GM08714 (cell line): ENCODE results near the gene TRIM43B.
"Not testable (repeated sequence)": the region's sequence is repeated elsewhere in the genome, so short reads cannot be mapped to it uniquely, and the experiment has no call there.

Experiments
- H3K4me3 ChIP-seq: fragments of 200-500 bp; sonication (Bioruptor generic); 2 replicates; pipeline ENCODE4 v1.5.1; 2014; ENCODE audit warnings: mild to moderate bottlenecking, low read length, inconsistent platforms
- ZNF274 ChIP-seq: IDR thresholded peaks from 2 replicates; pipeline ENCODE4 v1.6.1; 2012; ENCODE audit warnings: mild to moderate bottlenecking, low read depth, low read length

Gene TRIM43B

DNA sequence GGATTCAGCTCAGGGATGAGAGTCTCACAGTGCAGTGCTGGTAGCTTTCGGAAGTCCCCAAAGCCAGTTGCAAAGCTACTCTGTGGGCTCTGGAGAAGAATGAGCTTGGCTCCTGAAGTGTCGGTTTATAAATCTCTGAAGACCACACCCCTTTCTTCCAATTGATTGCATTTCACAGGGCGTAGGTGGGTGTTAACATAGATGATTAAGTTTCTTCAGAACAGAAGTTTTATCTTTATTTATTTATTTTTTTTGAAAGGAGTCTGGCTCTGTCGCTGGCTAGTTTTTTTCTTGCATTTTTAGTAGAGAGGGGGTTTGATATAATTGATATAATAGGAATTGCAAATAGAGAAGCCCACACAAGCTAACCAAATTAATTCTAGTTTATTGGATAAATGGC, at the start of gene TRIM43B:
Gene TRIM43B, minus strand, starts transcription at position 101 of the 400 bp plus-strand sequence. CDS start 2,040 bp downstream, outside the sequence.
- not testable (repeated sequence) for H3K4me3 ChIP-seq

DNA sequence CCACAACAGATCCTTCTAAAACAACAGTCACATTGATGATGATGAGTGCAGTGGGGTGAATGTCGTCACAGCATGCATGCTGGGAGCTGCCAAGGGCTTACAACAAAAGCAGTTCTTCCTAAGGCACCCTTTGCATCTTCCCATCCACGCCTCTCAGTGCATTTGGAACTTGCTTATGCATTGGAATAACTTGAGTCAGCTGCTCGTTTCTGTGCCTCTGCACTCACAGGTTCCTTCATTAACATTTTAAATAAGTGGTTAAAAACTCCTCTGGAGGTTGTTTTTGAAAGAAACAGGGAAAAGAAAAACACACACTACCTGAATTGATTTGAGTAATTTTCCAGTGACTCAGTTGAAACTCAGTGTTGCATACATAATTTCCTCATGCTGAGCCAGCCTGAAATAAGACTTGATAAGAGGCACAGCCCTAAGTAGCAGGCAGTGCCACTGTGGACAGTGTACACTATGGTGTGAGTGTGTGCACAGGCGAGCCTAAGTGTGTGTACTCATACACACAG, 46.8 kb upstream of the TRIM43B start:
- no peak overlapping the region for H3K4me3 ChIP-seq

DNA sequence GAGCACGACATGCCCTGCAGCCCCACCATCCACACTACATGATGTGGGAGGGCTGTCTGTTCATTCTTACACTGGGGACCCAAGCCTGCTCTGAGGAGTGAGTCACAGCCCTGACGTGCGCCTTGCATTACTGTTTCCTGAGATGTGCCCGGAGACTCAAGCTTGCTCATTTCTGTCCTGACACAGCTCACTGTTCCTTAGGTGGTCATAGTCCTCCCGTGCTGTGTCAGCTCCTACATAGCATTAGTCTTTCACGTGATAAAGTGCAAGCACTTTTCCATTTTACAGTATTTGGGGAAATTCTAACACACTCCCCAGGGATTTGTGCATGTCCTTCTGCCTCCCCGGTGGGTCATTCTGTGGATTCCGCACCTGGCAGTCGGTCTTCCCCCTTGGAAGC, 46.2 kb upstream of the TRIM43B start:
- H3K4me3 ChIP-seq = no peak overlapping the region

More for the DNA sequence above, 46.8 kb upstream of the TRIM43B start:
- no peak for TF ChIP-seq ZNF274

DNA sequence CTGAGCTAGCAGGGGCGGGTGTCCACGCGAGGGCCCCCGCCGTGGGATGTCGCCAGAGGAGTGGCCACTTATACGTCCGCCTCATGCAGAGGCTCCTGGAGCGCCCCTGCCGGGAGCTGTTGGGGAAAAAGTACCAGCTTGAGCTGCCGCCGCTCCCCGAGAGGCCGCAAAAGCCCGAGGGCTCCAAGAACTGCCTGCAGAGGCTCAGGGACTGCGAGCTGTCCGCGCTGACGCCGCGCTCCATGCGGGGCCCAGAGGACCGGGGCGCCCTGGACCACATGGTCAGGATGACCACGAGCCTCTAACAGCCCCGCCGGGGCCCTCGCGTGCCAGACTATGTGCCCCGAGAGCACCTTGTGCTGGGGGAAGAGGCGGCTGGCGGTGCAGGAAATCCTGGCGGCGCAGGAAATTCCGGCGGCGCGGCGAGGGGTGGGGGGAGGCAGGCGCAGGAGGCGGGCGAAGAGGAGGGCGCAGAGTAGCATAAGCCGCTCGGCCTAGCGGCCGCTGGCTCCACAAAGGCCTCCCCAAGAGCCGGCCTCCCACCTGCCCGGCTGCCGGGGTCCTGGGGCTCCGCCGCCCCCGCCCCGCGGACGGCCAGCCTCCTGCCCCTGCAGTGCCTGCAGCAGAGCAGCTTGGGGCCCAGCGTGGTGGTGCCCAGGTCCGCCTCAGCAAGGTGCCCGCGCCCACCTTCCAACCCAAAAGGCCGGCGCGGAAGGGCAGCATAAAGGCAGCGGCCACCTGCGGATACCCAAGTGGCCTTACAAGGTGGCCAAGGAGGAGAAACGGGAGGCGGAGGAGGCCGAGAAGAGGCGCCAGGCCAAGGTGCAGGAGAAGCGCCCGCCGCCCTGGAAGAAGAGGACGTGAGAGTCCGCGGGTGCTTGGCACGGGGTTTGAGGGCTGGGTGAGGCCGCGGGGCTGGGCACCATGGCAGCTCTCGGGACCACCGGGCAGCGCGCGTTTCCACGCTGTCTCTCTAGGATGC, 42.1 kb upstream of the TRIM43B start:
- TF ChIP-seq ZNF274 = no peak
- peak overlapping the region; percentile 74 for H3K4me3 ChIP-seq

More for the DNA sequence above, 46.2 kb upstream of the TRIM43B start:
- TF ChIP-seq ZNF274 = no peak

DNA sequence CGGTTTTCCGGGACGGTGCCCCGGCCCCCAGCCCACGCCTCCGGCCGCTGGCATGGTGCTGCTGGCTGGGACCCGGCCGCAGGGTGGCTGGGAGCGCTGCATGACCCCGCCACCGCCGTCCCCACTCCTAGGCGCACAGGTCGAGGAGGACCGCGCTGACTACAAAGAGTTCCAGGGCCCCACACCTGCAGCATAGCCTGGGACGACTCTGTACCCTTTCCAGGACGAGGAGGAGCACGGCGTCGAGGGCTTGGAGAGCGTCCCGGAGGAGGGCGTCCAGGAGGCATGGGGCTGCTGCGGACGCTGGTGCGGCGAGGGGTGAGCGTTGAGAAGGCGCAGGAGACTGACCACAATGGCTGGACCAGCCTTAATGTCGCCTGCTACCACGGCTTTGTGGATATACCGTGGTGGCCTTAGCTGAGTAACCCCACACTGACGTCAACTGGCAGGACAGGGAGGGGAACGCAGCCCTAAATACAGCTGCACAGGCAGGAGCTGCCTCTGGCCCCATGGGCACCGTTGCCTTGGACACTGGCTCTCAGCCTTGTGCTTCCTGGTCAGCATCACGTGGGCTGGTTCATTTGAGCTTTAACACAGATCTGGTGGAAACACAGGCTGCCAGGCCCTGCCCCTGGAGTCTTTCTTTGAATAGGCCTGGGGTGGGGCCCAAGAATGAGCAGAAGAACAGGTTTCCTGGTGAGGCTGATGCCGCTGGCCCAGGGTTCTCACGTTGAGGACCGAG, 40.9 kb upstream of the TRIM43B start:
- no peak for TF ChIP-seq ZNF274
- peak overlapping the region; percentile 74 for H3K4me3 ChIP-seq

DNA sequence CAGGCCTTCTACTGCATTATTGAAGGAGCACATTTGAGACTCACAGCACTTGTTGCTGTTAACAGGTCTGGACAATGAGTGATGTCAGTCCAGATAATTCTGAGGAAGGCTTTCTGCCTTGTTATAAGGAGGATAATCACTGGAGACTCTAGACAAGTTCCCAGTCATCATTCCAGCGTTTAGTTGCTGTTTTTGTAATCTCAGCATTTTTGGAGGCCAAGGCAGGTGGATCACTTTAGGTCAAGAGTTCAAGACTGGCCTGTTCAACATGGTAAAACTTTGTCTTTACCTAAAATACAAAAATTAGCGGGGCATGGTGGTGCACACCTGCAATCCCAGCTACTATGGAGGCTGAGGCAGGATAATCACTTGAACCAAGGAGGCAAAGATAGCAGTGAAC, 39.6 kb upstream of the TRIM43B start:
- no peak for TF ChIP-seq ZNF274
- no peak overlapping the region for H3K4me3 ChIP-seq

DNA sequence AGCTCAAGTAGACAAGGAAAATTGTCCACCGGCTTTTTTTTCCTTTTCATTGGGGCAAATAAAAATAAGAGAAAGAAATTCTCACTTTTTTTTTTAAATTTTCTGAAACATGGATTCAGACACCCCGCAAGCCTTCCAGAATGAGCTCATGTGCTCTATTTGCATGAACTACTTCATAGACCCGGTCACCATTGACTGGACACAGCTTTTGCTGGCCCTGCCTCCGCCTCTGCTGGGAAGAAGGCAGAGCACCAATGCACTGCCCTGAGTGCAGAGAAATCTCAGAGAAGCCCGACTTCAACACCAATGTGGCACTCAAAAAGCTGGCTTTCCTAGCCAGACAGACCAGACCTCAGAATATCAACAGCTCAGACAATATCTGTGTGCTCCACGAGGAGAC, 30.2 kb upstream of the TRIM43B start:
- no peak overlapping the region for H3K4me3 ChIP-seq
- no peak for TF ChIP-seq ZNF274

DNA sequence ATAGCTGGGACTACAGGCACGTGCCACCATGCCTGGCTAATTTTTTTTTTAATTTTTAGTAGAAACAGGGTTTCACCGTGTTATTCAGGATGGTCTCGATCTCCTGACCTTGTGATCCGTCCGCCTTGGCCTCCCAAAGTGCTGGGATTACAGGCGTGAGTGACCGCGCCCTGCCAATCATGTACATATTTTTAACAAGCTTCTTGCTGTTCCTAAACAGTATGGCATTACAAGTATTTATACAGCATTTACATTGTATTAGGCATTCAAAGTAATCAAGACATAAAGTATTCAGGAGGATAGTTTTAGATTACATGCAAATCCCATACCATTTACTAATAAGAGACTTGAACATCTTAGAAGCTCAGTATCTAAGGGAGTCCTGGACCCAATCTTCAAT, 29.7 kb upstream of the TRIM43B start:
- not testable (repeated sequence) for H3K4me3 ChIP-seq

DNA sequence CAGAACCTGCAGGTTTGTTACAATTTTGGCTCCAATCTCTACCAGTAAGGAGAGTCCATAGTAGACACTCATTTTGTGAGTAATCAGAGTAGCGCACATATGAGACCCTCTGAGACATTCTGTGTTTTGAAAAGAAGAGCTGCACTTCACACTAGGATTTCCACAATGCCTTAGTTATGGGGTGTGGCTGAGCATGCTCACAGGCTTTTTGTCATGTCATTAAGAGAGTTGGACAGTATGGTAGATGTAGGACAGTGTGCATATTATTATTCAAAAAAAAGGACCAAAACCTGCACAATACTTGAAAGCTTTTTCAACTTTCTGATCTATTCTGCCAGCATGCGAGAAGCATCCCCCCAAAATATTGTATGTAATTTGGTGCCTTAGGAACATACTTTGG, 24.9 kb upstream of the TRIM43B start:
- no peak overlapping the region for H3K4me3 ChIP-seq
- no peak for TF ChIP-seq ZNF274

DNA sequence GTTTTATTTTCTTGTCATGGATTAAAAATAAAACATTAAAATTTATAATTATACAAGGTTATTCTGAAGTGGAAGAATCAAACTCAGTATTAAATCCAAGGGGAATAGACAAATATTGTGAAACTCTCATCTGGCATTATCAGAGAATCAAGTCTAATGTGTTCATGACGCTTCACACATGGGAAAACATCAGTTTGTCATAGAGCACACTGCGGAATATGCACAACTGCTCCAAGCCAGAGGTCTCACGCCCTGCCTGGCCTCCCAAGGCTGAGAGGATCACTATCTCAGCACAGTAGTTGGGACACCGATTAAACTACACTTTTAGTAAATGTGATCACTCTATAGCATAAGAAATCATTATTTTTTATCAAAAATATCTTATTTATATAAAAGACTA, 20.7 kb upstream of the TRIM43B start:
- TF ChIP-seq ZNF274 = no peak
- H3K4me3 ChIP-seq = no peak overlapping the region

DNA sequence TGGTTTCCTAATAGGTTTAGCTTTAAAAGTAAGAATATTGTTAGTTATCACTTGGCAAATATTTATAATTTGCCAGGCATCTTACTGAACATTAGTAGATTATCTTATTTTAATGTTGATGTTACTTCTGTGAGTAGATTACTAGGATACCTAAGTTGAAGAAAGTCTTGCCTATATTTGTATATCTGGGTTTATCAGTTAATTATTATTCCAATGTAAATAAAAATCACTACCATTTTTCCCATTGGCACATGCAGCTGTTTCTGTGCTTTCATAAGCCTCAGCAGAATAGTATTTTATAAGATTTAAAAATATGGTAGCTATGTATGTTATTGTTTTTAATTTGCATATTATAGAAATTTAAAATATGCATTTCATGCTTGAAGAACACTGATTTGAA, 16.3 kb upstream of the TRIM43B start:
- TF ChIP-seq ZNF274 = no peak
- no peak overlapping the region for H3K4me3 ChIP-seq

DNA sequence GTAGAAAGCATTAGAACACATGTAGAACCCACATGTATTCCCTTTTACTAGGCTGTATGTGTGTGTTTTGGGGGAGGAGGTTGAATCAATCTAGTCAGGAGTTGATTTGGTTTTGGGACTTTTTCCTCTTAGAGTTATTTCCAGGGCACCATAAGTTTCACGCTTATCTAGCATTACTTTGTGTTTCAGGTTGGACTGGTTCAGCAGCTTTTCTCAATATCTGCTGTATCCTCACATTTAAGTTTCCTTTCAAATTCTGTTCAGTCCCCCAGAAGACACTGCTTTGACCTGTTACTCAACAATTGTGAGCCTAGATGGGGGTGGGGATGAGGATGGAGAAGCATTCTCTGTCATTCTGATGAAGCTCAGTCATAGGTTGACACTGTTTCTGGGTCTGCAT, 7.5 kb upstream of the TRIM43B start:
- H3K4me3 ChIP-seq = not testable (repeated sequence)

DNA sequence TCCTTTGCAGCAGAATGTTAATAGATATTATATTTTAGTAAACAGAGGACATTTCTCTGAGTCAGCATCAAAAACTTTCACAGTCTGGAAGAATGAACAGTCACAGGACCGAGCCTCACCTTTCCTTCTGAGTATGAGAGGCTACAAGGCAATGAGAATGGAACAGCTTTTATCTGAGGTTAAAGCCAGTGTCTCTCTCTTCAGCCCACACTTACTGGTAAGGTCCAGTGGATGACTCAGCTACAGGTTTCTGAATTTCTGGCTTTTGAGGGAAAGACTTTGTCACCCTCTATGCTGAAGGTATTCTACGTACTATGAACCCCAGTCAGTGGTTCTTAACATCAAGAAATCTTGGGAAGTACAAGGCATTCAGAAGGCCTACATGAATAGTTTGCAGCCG, 9.5 kb downstream of the TRIM43B start:
- not testable (repeated sequence) for H3K4me3 ChIP-seq

DNA sequence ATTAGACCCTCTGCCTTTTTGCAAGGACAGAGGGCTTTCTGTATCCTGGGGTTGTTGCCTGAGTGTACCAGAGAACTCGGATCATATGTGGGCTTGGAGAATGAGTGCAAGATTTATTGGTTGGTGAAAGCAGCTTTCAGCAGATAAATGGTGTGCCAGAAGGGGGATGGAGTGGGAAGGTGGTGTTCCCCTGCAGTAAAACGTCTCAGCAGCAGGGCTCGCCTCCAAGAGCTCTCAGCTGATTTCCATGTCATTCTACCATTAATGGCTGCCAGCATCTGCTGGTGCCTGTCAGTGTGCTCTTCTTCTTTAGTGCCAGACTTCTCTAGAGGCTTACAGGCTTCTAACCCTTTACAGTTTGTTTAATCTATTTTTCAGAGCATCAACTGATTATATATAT, 16.6 kb downstream of the TRIM43B start:
- H3K4me3 ChIP-seq = not testable (repeated sequence)

DNA sequence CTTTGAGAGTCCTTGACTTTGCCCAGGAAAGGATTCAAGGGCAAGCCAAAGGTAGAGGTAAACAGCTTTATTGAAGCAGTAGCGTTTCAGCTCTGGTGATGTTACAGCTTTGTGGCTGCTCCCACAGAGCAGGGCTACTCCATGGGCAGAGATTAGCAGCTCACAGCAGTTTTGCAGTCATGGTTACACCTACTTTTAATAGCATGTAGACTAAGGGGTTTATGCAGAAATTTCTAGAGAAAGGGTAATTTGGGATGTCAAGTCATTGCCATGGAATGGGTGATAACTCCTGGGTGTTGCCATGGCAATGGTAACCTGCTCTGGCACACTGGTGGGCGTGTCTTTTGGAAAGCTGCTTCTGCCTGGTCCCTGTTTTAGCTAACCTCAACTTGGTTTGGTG, 18.0 kb downstream of the TRIM43B start:
- not testable (repeated sequence) for H3K4me3 ChIP-seq

DNA sequence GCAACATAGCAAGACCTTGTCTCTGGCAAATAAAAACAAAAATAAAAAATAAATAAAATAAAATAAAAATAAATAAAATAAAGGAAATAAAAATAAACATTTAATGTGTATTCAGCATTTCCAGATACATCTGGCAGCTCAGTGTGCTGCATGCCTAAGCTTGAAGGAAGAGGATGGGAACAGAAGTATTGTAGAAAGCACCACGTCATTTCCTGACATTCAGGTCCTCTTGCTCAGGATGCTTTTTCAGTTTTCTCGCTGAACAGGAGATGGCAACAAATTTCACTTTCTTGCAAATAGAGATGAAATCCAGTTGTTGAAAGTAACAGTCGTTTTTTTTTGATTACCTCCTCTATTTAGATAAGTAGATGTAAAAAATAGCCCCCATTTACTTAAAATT, 21.3 kb downstream of the TRIM43B start:
- not testable (repeated sequence) for H3K4me3 ChIP-seq

DNA sequence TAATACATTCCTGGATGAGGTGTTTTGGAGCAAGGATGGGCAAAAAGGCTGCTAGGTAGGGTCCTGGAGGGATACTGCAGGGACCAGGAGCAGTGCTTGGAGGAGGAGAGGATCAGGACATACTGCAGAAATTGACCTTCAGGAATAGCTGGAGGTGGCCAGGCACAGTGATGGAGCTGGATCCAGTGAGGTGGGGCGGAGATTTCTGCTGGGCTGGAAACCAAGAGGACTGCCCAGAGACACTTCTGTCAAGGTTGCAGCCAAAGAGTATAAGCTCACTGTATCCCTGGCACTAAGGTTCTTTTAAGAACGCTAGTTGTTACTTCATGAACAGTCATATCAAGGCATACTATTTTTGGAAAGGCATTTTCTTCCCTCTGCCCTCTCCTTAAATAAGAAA, 39.2 kb downstream of the TRIM43B start:
- H3K4me3 ChIP-seq = not testable (repeated sequence)

DNA sequence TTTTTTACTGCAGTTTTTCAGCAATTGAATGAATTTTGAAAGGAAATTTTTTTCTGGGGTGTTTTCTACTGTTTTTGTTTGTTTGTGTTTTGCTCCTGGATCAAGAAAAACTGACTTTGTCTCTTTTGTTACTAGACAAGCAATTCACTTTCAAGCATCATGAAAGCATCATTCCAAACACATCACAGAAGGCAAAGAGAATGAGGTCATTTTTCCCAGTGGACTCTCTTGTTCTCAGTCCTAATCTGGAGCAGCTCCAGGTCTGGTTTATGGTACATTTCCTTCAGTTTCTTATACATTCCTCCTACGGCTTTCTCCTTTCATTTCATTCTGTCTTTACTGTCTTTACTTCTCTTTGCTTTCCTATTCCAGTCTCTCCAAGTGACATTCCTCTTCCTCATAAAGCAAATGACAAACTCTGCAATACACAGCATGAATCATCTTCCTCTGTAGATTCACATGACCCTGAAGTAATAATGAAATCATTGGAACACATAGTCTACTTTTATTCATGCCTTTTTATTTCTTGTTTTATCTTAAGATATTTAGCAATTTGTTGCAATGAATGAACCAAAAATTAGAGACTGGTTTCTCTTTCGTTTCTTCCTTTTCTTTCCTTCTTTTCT, 42.0 kb downstream of the TRIM43B start:
- H3K4me3 ChIP-seq = not testable (repeated sequence)

DNA sequence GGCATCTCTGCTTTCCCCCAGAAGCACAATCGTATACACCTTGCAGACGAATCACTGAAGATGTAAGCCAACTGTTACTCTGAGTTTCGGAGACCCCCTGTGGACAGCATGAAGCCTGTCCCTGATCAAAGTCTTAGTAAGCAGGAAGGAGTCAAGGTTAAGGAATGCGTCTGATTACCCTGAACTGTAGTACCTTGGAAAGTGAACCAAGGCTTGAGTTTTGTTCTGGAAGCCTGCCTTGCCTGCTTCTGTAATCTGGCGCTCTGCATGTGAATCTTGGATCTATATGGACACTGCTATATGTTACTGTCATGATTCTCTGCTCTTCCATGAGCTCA, 48.7 kb downstream of the TRIM43B start:
- H3K4me3 ChIP-seq = not testable (repeated sequence)

DNA sequence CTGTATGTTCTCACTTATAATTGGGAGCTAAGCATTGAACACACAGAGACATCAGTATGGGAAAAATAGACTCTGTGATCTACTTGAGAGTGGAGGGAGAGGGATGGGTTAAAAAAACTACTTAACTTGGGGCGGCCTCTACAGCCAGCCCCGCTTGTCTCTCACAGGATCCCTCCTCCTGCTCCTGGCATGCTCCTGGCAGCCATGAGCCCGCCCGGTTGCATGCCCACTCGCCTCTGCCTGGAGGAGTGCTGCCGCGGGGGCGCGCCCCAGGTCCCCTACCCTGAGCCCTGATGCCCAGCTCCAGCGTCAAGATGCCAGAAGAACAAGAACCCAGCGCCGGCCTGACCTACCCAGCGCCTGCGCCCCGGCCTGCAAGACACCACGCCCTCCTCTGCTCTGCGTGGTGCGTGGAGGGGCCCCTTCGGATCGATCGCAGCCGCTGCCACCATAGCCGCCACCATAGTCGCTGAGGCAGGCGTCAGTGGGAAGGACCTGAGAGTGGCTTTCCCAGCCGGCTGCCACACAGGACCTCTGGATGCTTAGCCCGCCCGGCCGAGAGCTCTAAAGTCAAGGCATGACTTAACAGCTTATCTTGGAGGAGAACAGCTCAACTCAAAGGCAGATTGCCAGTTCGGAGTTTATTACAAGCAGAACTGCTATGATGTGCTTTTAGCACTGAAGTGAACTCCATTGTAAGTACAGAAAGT, 49.2 kb downstream of the TRIM43B start:
- not testable (repeated sequence) for H3K4me3 ChIP-seq
